Fibroblast of lung (primary cell): ENCODE measurements around the gene KIR2DL3. TPM values are rescaled to one million over a fixed set of nuclear protein-coding genes. Genes with fewer than 3 reads are reported as not detected.
"Not testable (repeated sequence)": the region's sequence is repeated elsewhere in the genome, so short reads cannot be mapped to it uniquely, and the experiment has no call there.

Source experiments
- DNase-seq, 2 donors: peaks; one replicate each; pipeline versions ENCODE4 v3.0.0 to v3.0.0-alpha.2; 2010; ENCODE audit warnings: low read depth in 2 of 2
- H2AFZ ChIP-seq: 2 replicates; pipeline ENCODE4 v1.5.1; 2012; ENCODE audit warnings: low read length, control low read depth, inconsistent platforms
- H3K27ac ChIP-seq: 2 replicates; pipeline ENCODE4 v1.5.1; 2011; ENCODE audit warnings: low read length, control low read depth; ENCODE audit not compliant: insufficient read depth
- H3K27me3 ChIP-seq: 2 replicates; pipeline ENCODE4 v1.5.1; 2011; ENCODE audit warnings: mild to moderate bottlenecking, low read length; ENCODE audit not compliant: control insufficient read depth, insufficient read depth
- H3K36me3 ChIP-seq: 2 replicates; pipeline ENCODE4 v1.5.1; 2011; ENCODE audit warnings: low read length; ENCODE audit not compliant: control insufficient read depth, insufficient read depth
- H3K4me1 ChIP-seq: 2 replicates; pipeline ENCODE4 v1.5.1; 2011; ENCODE audit warnings: low read length; ENCODE audit not compliant: control insufficient read depth, insufficient read depth; ENCODE audit errors: extremely low read depth
- H3K4me2 ChIP-seq: 2 replicates; pipeline ENCODE4 v1.5.1; 2011; ENCODE audit warnings: low read length, control low read depth; ENCODE audit not compliant: insufficient read depth; ENCODE audit errors: extremely low read depth
- H3K4me3 ChIP-seq, 4 experiments: fragments of 200-600 bp in 1 of 4; sonication (generic) in 1 of 4; replicated peaks in 1 of 4; 2 replicates each; pipeline ENCODE4 v1.5.1; 2011 to 2016; ENCODE audit warnings: low read length in 4 of 4, low read depth in 3 of 4, mild to moderate bottlenecking in 3 of 4, control low read depth in 2 of 4, inconsistent platforms in 1 of 4, mixed read lengths in 1 of 4; ENCODE audit not compliant: insufficient read depth in 1 of 4; ENCODE audit errors: control extremely low read depth in 1 of 4
- H3K79me2 ChIP-seq: 2 replicates; pipeline ENCODE4 v1.5.1; 2012; ENCODE audit warnings: mild to moderate bottlenecking, low read length, inconsistent platforms; ENCODE audit not compliant: control insufficient read depth, insufficient read depth
- H3K9ac ChIP-seq: 2 replicates; pipeline ENCODE4 v1.5.1; 2011; ENCODE audit warnings: mild to moderate bottlenecking, low read length, control low read depth; ENCODE audit not compliant: insufficient read depth
- H3K9me3 ChIP-seq: 2 replicates; pipeline ENCODE4 v1.5.1; 2012; ENCODE audit warnings: low read depth, low read length; ENCODE audit not compliant: control insufficient read depth, insufficient read depth
- H4K20me1 ChIP-seq: 2 replicates; pipeline ENCODE4 v1.5.1; 2011; ENCODE audit warnings: low read length; ENCODE audit not compliant: control insufficient read depth, insufficient read depth; ENCODE audit errors: extremely low read depth
- polyA plus RNA-seq, 2 donors: library from polyadenylated mRNA; depleted of rRNA in 1 of 2; stranded (reverse) in 1 of 2; unstranded in 1 of 2; fragments of >200 nt; gene quantifications; 2 replicates each; pipeline ENCODE4 v1.2.1, GENCODE V29; 2011 to 2012; ENCODE audit warnings: missing spikeins in 1 of 2
- total RNA-seq: library from RNA; depleted of rRNA; stranded (reverse); fragments of >200 nt; gene quantifications from 2 replicates; pipeline ENCODE4 v1.2.1, GENCODE V29; 2014

KIR2DL3 gene
- total and polyA plus RNA-seq, 2 donors (not counting 1 experiment from before 2014, with no cell fraction given) = not detected

GRCh38 chr19:54770511-54770910, 32.2 kb downstream of the KIR2DL3 start:
- not testable (repeated sequence) for H3K9me3 ChIP-seq, H3K27ac ChIP-seq, H2AFZ ChIP-seq, H3K4me2 ChIP-seq, H4K20me1 ChIP-seq, H3K36me3 ChIP-seq, DNase-seq, H3K27me3 ChIP-seq, H3K4me3 ChIP-seq, H3K4me1 ChIP-seq, H3K9ac ChIP-seq, H3K79me2 ChIP-seq

GRCh38 chr19:54771018-54771960, 33.0 kb downstream of the KIR2DL3 start:
- not testable (repeated sequence) for H3K27ac ChIP-seq, H2AFZ ChIP-seq, H4K20me1 ChIP-seq, H3K9me3 ChIP-seq, H3K36me3 ChIP-seq, H3K79me2 ChIP-seq, DNase-seq, H3K4me3 ChIP-seq, H3K9ac ChIP-seq, H3K27me3 ChIP-seq, H3K4me1 ChIP-seq, H3K4me2 ChIP-seq

- H3K27me3 ChIP-seq, H3K4me3 ChIP-seq, H3K36me3 ChIP-seq, DNase-seq, H3K4me2 ChIP-seq, H3K79me2 ChIP-seq, H3K27ac ChIP-seq, H3K9ac ChIP-seq, H4K20me1 ChIP-seq, H3K9me3 ChIP-seq, H3K4me1 ChIP-seq, H2AFZ ChIP-seq: not testable (repeated sequence)
Measured at GRCh38 chr19:54772666-54773065, 34.4 kb downstream of the KIR2DL3 start.

GRCh38 chr19:54775095-54775815, 36.9 kb downstream of the KIR2DL3 start:
- DNase-seq, H3K36me3 ChIP-seq, H3K4me2 ChIP-seq, H3K79me2 ChIP-seq, H4K20me1 ChIP-seq, H3K4me1 ChIP-seq, H2AFZ ChIP-seq, H3K9ac ChIP-seq, H3K4me3 ChIP-seq, H3K9me3 ChIP-seq, H3K27ac ChIP-seq, H3K27me3 ChIP-seq: not testable (repeated sequence)

- H3K9me3 ChIP-seq, H3K4me2 ChIP-seq, H3K27me3 ChIP-seq, H3K79me2 ChIP-seq, H3K27ac ChIP-seq, H3K9ac ChIP-seq, H3K4me1 ChIP-seq, H2AFZ ChIP-seq, H3K36me3 ChIP-seq, H3K4me3 ChIP-seq, DNase-seq, H4K20me1 ChIP-seq: not testable (repeated sequence)
Measured at GRCh38 chr19:54775830-54776229, 37.5 kb downstream of the KIR2DL3 start.

GRCh38 chr19:54777851-54778250, 39.5 kb downstream of the KIR2DL3 start:
- H3K9ac ChIP-seq, H3K4me3 ChIP-seq, H3K36me3 ChIP-seq, H3K27me3 ChIP-seq, H4K20me1 ChIP-seq, H3K9me3 ChIP-seq, H3K4me2 ChIP-seq, H3K27ac ChIP-seq, H3K4me1 ChIP-seq, DNase-seq, H3K79me2 ChIP-seq, H2AFZ ChIP-seq: not testable (repeated sequence)
